ENCODE measurements around the gene ABCB10. TPM values are rescaled to one million over a fixed set of nuclear protein-coding genes. Genes with fewer than 3 reads are reported as not detected.

Gene ABCB10
- total RNA-seq, 1 donor from 2014 or later: 16.4 TPM

DNA sequence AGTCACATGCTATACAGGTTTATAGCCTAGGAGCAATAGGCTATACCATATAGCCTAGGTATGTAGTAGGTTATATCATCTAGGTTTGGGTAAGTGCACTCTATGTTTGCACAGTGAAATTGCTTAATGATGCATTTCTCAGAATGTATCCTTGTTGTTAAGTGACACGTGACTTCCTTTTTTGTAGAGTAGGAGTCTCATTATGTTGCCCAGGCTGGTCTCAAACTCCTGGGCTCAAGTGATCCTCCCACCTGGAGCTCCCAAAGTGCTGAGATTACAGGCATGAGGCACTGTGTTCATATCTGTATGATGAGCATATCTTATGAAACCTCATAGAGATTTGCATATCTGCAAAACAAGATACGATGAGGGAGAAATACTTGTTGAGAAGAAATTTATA is 13.8 kb upstream of the ABCB10 start:
- Histone ChIP-seq H3K4me2 (ENCODE audit: low read length) (no peak overlapping the region), H2AFZ (ENCODE audit: low read depth, low read length) (no peak overlapping the region), H4K20me1 (ENCODE audit: insufficient read depth, low read length) (no peaks in the 10 kb centered on the region), H3K36me3 (ENCODE audit: insufficient read depth, low read length) (no peaks in the 10 kb centered on the region), H3K9ac (ENCODE audit: low read length) (no peak overlapping the region), H3K27ac (ENCODE audit: low read depth, low read length) (no peak overlapping the region), H3K27me3 (ENCODE audit: insufficient read depth, low read length) (peaks cover 2% of the 10 kb centered on the region), H3K9me3 (ENCODE audit: insufficient read depth, low read depth, low read length) (no peaks in the 10 kb centered on the region), H3K79me2 (ENCODE audit: insufficient read depth, low read length) (no peaks in the 10 kb centered on the region), H3K4me3 (ENCODE audit: insufficient read depth, low read depth, low read length) (no peak overlapping the region), H3K4me1 (ENCODE audit: insufficient read depth, low read length) (no peaks in the 10 kb centered on the region)
- Mint-ChIP-seq H3K4me3 (ENCODE audit: unreplicated experiment) (no peak overlapping the region), H3K36me3 (ENCODE audit: low read depth, unreplicated experiment) (no peaks in the 10 kb centered on the region), H3K27ac (ENCODE audit: unreplicated experiment) (no peak overlapping the region), H3K4me1 (ENCODE audit: low read depth, unreplicated experiment) (no peaks in the 10 kb centered on the region), H3K27me3 (ENCODE audit: low read depth, unreplicated experiment) (no peaks in the 10 kb centered on the region), H3K9me3 (ENCODE audit: unreplicated experiment) (peaks cover 3% of the 10 kb centered on the region)
- no peak for TF ChIP-seq EZH2 (IDR thresholded peaks at IDR 0.05; ENCODE audit: insufficient read depth, low read length)
- TF ChIP-seq, protein P1, sequence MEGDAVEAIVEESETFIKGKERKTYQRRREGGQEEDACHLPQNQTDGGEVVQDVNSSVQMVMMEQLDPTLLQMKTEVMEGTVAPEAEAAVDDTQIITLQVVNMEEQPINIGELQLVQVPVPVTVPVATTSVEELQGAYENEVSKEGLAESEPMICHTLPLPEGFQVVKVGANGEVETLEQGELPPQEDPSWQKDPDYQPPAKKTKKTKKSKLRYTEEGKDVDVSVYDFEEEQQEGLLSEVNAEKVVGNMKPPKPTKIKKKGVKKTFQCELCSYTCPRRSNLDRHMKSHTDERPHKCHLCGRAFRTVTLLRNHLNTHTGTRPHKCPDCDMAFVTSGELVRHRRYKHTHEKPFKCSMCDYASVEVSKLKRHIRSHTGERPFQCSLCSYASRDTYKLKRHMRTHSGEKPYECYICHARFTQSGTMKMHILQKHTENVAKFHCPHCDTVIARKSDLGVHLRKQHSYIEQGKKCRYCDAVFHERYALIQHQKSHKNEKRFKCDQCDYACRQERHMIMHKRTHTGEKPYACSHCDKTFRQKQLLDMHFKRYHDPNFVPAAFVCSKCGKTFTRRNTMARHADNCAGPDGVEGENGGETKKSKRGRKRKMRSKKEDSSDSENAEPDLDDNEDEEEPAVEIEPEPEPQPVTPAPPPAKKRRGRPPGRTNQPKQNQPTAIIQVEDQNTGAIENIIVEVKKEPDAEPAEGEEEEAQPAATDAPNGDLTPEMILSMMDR (IDR thresholded peaks at IDR 0.05; ENCODE audit: insufficient read depth, low read depth, low read length): no peak
- FAIRE-seq: no peak
- DNase-seq (ENCODE audit: low read depth): no peak

DNA sequence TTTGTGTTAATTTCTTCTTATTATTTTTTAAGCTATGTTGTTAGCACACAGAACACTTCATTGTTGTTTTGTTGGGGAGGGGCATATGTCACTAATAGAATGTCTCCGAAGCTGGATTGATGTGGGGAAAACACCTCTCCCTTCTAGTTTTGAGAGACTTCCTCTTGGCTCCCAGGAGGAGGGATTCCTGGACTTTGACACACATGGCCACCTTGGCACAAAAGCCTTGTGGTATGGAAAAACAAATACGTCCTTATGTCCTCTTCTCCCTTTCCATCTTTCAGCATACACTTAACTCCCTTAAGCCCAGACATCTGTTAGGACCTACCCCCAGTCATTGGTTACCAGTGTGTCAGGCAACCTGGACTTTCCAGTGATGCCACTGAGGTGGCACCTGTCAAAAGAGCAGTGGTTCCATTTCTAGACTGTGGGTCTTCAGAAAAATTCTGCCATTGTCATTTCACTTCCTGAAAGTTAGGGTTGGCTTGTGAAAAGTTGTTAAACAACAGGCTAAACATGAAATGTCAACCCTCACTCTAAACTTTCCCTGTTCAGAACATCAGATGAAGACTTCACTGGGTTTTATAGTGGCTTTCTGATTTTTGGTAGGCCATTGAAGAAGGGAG is 12.5 kb upstream of the ABCB10 start:
- Histone ChIP-seq H3K9me3 (ENCODE audit: insufficient read depth, low read depth, low read length) (no peaks in the 10 kb centered on the region), H3K36me3 (ENCODE audit: insufficient read depth, low read length) (no peaks in the 10 kb centered on the region), H3K79me2 (ENCODE audit: insufficient read depth, low read length) (no peaks in the 10 kb centered on the region), H3K27me3 (ENCODE audit: insufficient read depth, low read length) (peaks cover 2% of the 10 kb centered on the region), H3K27ac (ENCODE audit: low read depth, low read length) (no peak overlapping the region), H3K4me3 (ENCODE audit: insufficient read depth, low read depth, low read length) (no peak overlapping the region), H3K4me2 (ENCODE audit: low read length) (no peak overlapping the region), H4K20me1 (ENCODE audit: insufficient read depth, low read length) (no peaks in the 10 kb centered on the region), H3K4me1 (ENCODE audit: insufficient read depth, low read length) (no peaks in the 10 kb centered on the region), H3K9ac (ENCODE audit: low read length) (no peak overlapping the region), H2AFZ (ENCODE audit: low read depth, low read length) (no peak overlapping the region)
- no peaks in the 10 kb centered on the region for H3K36me3 Mint-ChIP-seq (ENCODE audit: low read depth, unreplicated experiment)
- H3K9me3 Mint-ChIP-seq (ENCODE audit: unreplicated experiment): peaks cover 3% of the 10 kb centered on the region
- no peaks in the 10 kb centered on the region for H3K27me3 Mint-ChIP-seq (ENCODE audit: low read depth, unreplicated experiment)
- no peak overlapping the region for H3K27ac Mint-ChIP-seq (ENCODE audit: unreplicated experiment)
- no peak overlapping the region for H3K4me3 Mint-ChIP-seq (ENCODE audit: unreplicated experiment)
- FAIRE-seq: no peak
- TF ChIP-seq, protein P1 (IDR thresholded peaks at IDR 0.05; ENCODE audit: insufficient read depth, low read depth, low read length): no peak
- TF ChIP-seq EZH2 (IDR thresholded peaks at IDR 0.05; ENCODE audit: insufficient read depth, low read length): no peak
- no peak for DNase-seq (ENCODE audit: low read depth)
- no peaks in the 10 kb centered on the region for H3K4me1 Mint-ChIP-seq (ENCODE audit: low read depth, unreplicated experiment)

DNA sequence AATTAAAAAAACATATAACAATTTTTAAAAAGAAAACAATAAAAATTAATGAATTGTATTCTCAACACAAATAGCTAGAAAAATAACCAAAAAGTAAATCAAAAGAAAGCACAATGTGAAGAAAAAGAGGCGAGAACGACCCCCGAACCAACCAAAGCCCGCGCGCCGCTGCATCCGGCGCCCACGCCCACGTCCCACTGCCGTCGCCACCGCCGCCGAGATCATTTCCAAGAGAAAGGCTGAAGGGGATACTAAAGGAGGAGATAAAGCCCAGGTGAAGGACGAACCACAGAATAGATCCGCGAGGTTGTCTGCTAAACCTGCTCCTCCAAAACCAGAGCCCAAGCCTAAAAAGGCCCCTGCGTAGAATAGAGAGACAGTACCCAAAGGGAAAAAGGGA is 11.8 kb upstream of the ABCB10 start:
- Histone ChIP-seq H3K27me3 (ENCODE audit: insufficient read depth, low read length) (peaks cover 2% of the 10 kb centered on the region), H2AFZ (ENCODE audit: low read depth, low read length) (no peak overlapping the region), H3K36me3 (ENCODE audit: insufficient read depth, low read length) (no peaks in the 10 kb centered on the region), H3K27ac (ENCODE audit: low read depth, low read length) (no peak overlapping the region), H3K4me2 (ENCODE audit: low read length) (no peak overlapping the region), H3K9ac (ENCODE audit: low read length) (no peak overlapping the region), H3K79me2 (ENCODE audit: insufficient read depth, low read length) (no peaks in the 10 kb centered on the region), H3K9me3 (ENCODE audit: insufficient read depth, low read depth, low read length) (no peaks in the 10 kb centered on the region), H4K20me1 (ENCODE audit: insufficient read depth, low read length) (no peaks in the 10 kb centered on the region), H3K4me3 (ENCODE audit: insufficient read depth, low read depth, low read length) (no peak overlapping the region), H3K4me1 (ENCODE audit: insufficient read depth, low read length) (no peaks in the 10 kb centered on the region)
- no peak overlapping the region for H3K27ac Mint-ChIP-seq (ENCODE audit: unreplicated experiment)
- no peak overlapping the region for H3K4me3 Mint-ChIP-seq (ENCODE audit: unreplicated experiment)
- H3K36me3 Mint-ChIP-seq (ENCODE audit: low read depth, unreplicated experiment): no peaks in the 10 kb centered on the region
- no peaks in the 10 kb centered on the region for H3K4me1 Mint-ChIP-seq (ENCODE audit: low read depth, unreplicated experiment)
- TF ChIP-seq EZH2 (IDR thresholded peaks at IDR 0.05; ENCODE audit: insufficient read depth, low read length): no peak
- TF ChIP-seq, protein P1 (IDR thresholded peaks at IDR 0.05; ENCODE audit: insufficient read depth, low read depth, low read length): no peak
- FAIRE-seq (no peak), DNase-seq (ENCODE audit: low read depth) (no peak)
- peaks cover 3% of the 10 kb centered on the region for H3K9me3 Mint-ChIP-seq (ENCODE audit: unreplicated experiment)
- H3K27me3 Mint-ChIP-seq (ENCODE audit: low read depth, unreplicated experiment): no peaks in the 10 kb centered on the region

Measured in astrocyte (in vitro differentiated cells and primary cell).